ENCODE measurements around the gene DYNLT4. TPM values are rescaled to one million over a fixed set of nuclear protein-coding genes. Genes with fewer than 3 reads are reported as not detected.

The DYNLT4 gene
- total and polyA plus RNA-seq, 2 of the 8 experiments (the other 6 are each of a cell fraction or from before 2014, with no cell fraction given): 0.29 TPM; not detected in 1

- no peak for TF ChIP-seq CEBPB (IDR thresholded peaks at IDR 0.05; ENCODE audit: low read depth, low read length)
- TF ChIP-seq ATF3 (IDR thresholded peaks at IDR 0.05; ENCODE audit: insufficient read depth, low read depth, low read length): no peak
- no peak for TF ChIP-seq MAX (IDR thresholded peaks at IDR 0.05)
- TF ChIP-seq SRF (IDR thresholded peaks at IDR 0.05; ENCODE audit: low read depth, low read length): no peak
- TF ChIP-seq KDM5A (IDR thresholded peaks at IDR 0.05; ENCODE audit: low read length): no peak
- TF ChIP-seq RFX5 (IDR thresholded peaks at IDR 0.05; ENCODE audit: borderline replicate concordance, low read depth, low read length): no peak
- TF ChIP-seq EGR1 (IDR thresholded peaks at IDR 0.05; ENCODE audit: borderline replicate concordance, low read depth, low read length): no peak
Measured at GRCh38 chr1:44790968-44791801, 16.0 kb downstream of the DYNLT4 start (continued).
